GM19468 (cell line): Measurements from ENCODE around the gene ADAMTS17.

Source experiments
- ATAC-seq: cut with Tn5 transposase; IDR thresholded peaks from one replicate; pipeline ENCODE4 v1.9.1; 2021; ENCODE audit warnings: mild to moderate bottlenecking, moderate library complexity, moderate number of reproducible peaks; ENCODE audit not compliant: unreplicated experiment; ENCODE audit errors: extremely low read depth

The ADAMTS17 gene

DNA sequence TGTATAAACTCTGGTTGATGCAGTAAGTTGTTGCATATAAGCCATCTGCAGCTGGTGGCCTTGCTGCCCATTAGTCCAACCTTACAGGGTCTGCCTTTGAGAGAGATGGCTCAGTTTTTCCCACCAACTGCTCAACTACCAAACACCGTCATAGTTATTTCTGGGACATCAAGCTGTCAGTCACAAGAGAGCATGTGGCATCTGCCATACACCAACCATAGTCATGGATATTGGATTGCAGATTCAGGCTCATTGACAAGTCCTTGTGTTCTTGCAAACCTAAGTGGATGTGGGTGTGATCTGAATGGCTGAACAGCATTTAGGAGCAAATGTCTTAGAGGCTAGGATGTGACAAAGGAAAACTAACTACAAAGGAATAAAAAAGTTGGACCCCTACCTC, 137.6 kb downstream of the ADAMTS17 start:
- no peak for ATAC-seq

DNA sequence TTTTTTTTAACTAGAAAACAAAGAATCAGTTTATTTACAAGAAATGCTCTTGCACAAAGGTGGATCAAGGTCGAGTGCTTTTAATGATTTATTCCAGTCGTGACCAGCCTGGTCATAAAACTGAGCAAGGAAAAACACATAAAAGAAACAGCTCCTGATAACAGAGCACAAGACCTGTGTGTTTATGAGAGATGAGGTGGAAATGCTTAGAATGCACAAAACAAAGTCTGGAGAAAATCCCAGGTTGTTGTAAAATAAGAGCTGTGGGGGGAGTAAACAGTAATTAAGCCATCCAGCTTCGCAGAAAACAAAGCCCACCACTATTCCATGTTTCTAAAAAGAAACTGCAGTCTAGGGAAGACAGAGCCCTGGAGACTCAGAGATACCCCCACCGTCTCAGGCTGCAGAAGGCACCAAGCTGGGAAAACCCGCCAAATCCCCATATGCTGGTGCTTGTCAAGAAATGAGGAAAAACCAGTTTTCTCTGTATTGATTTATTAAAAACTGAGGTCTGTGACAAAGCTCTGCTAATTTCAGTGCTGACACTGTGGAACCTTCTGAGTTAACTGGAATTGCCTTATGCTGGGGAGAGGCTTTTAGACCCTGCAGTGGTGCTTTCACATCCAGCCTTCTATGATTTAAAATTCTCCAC, 139.3 kb downstream of the ADAMTS17 start:
- no peak for ATAC-seq

DNA sequence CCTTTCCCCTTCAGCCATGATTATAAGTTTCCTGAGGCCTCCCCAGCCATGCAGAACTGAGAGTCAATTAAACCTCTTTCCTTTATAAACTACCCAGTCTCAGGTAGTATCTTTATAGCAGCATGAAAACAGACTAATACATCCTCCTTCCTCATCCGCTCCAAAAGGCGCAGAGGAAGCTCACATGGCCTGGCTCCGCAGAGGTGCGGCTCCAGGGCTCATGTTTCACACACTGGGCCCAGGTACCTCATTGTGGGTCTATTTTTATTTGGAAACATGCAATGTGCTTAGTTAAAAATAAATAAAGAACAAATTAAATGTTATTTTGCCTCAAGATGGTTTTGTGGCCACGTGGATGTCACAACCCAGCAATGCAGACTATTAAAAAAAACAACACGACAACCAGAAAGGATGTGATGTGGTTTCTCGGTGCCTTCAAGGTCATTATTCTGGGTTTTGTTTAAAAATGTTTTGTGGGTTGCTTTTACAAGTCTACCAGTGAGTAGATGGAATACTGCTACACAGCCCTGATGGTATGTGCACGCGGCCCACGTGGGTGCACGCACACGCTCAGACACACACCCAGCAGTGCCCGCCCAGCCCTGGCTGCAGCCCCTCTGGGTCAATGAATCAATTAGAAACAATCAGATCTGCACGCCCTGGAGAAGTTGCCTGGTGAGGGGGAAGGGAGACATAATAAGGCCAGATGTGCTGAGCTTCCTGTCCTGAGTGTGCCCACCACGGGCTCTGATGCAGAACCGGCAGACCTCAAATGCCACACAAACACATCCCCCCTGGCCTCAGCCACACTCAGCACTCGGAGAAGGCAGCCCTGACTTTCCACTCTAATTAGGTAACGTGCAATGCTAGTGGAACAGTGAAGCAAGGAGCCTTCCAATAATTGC, 140.1 kb downstream of the ADAMTS17 start:
- no peak for ATAC-seq

DNA sequence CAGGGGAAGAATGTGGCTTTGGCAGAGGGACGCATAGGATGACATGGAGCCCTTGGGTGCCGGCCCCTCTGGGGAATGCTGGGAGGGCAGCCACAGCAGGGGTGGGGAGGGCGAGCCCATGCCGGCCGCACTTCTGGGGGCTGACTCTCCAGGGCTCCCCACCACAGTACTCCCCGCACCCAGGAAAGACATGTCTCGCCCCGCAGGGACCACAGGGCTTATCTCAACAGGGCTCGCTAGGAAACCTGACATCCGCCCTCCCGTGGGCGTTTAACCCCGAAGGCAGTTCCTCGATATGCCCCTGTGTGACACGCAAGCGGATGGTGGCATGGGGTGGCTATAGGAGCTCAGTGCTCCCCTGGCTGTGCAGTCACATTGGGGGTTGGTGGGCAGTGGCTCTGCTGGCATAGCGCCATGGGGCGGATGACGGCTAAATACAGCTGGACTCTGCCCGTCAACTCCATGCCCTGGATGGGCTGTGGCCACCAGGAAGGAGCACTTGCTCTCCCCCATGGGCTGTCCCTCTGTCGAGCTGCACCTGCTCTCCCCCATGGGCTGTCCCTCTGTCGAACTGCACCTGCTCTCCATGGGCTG, 141.4 kb downstream of the ADAMTS17 start:
- ATAC-seq, result no peak

DNA sequence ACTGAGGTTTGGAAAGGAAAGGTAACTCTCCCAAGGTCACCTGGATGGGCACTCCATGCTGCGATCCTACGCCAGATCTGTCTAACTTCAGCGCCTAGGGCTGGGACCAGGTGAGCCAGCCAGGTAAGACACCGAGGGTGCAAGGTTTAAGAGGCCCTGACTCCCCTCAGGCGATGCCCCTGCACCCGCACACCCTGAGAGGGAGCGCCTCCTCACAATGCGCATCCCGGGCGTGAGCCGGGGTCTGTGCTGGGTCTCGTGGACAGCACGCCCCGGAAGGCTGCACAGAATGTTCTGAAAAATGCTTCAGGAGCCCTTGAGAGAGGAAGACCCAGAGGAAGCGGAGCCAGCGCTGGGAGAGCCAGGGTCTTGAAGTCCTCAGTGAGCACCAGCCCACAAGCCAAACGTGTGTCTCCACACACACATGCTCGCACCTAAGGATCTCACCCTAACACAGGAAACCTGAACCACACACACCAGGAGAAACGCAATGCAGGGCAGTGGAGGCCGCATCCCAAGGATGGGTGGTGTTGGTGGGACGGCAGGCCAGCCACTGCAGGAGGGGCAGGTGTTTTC, 142.0 kb downstream of the ADAMTS17 start:
- no peak for ATAC-seq

- ATAC-seq, result no peak
These were observed 143.3 kb downstream of the ADAMTS17 start for GRCh38 chr15:100198442-100198841.

GRCh38 chr15:100196326-100197058, 145.3 kb downstream of the ADAMTS17 start:
- ATAC-seq, result no peak

- ATAC-seq, result no peak
These were observed 146.8 kb downstream of the ADAMTS17 start for GRCh38 chr15:100194996-100195395.

DNA sequence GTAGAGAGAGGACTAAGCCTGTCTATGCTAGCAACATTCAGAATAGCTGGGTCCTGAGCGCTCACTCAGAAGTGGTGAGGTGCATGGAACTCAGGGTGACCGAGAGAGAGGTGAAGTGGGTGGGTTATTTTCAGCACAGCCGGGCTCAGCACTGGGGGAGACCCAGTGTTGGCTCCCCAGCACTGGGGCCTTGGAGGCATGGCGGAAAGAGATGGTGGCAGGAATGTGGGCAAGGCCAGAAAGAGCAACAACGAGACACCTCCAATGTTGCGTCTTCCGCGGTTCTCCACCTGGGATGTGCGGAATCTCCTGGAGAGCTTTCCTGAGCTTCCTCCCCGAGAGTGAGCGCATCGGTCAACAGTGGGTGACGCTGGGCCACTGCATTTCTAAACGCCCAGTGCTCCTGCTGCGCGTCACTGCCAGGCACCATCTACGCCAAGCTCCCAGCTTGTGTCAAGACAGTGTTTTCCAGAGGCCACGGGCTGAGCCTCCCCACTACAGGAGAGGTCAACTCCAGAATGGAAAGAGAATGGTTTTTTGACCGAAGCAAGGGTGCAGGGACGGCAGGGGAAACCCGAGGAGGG, 148.4 kb downstream of the ADAMTS17 start:
- ATAC-seq, result no peak

DNA sequence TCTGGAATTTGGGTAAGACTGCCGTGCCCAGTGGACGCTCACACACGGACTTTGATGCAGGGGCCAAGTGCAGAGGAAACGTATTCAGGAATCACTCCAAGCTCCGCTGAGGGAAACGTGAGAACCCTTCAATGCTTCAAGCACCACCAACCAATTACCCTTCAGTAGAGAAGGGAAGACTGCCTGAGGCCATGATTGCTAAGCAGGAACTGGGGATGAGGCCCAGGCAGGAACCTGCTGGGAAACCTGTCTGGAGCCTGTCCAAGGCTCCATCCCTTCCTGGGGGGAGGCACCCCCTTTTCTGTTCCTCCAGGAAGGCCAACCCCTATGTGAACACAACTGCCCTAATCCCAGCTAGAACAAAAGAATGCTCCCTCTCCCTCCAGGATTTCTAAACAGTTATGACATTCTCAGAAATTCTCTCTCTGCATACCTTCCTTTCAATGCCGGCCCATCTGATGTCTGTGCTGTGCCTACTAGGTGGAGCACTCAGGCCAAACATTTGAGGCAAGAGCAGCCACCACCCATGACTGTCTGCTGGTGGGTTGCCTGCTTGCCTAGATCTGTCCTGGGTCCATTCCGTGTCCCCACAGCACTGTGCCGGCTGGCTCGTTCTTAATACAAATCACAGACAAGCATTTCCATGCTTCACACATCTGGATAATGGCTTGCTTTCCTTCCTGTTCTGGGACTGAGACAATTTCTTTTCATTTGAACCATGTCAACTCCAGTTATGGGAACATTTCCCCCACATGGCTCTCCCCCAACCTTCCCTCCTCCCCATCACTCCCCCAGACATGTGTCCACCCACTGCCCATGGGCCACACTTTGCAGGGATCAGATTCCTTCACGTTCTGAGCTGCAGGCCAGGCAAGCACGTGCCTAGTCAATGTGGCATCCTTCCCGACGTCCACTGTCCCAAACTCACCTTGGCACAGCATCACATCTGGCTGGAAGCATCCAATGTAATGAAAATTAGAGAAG, 149.4 kb downstream of the ADAMTS17 start:
- no peak for ATAC-seq

GRCh38 chr15:100191161-100191560, 150.6 kb downstream of the ADAMTS17 start:
- peak; percentile 39 for ATAC-seq

DNA sequence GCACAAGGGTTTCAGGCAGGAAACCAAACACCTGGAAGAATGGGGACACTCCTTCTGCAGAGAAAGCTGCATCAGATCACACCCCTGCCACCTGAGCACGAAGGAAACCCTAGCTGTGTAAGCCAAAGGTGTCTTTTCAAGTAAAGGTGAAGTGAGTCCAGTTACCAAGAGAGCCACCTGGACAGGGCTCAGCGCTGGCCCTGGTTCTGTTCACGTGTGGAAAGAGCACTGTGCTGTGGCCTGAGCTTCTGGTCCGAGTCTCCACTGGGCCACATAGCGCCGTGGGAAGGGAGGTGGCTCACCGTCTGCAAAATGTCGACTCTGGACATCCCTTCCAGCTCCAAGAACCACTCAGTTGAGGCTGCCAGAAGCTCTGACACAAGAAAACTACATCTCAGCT, 151.1 kb downstream of the ADAMTS17 start:
- no peak for ATAC-seq

GRCh38 chr15:100189849-100190248, 151.9 kb downstream of the ADAMTS17 start:
- ATAC-seq, result no peak

- no peak for ATAC-seq
These were observed 152.5 kb downstream of the ADAMTS17 start for GRCh38 chr15:100189319-100189718.

DNA sequence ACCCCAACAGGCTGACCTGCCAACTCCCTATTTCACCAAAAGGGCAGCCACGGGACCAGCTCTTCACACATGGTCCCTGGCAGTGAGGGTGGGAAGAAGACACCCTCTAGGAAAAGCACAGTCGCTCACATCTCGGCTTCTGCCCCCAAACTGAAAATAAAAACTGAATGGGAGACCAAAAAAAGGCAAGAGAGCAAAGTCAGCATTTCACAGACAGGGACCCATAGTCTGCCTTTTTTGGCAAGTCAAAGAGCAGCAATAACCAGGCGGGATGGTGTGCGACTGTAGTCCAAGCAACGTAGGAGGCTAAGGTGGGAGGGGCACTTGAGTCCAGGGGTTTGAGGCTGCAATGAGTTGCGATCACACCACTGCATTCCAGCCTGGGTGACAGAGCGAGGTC, 154.1 kb downstream of the ADAMTS17 start:
- no peak for ATAC-seq

DNA sequence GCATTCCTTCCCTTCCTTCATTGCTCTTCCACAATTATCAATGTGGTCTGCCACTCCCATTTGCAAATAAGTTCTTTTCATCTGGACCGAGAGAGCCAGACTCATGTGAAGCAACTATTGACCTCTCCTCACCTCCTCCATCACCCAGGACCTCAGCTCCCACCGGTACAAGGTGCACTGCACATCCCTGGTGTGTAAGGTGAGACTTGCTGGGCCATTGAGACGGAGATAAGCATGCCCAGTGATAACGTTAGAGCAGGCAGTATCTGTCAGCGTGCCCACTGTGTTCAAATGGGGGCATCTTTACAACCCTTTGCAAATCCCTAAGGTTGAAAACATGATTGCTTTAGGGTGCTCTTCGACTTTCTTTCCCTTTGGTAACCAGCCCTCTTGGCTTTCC, 154.8 kb downstream of the ADAMTS17 start:
- no peak for ATAC-seq

- ATAC-seq, result no peak
These were observed 155.4 kb downstream of the ADAMTS17 start for GRCh38 chr15:100186366-100186765.

- no peak for ATAC-seq
These were observed 157.8 kb downstream of the ADAMTS17 start for GRCh38 chr15:100183921-100184495.
